BLaER1 (cell line): ENCODE data around the gene MAP1LC3C.

Source experiments
- H3K27ac ChIP-seq: shearing (Covaris generic); formaldehyde crosslinking; 2 replicates; pipeline ENCODE4 v1.8.1; 2022
- H3K27me3 ChIP-seq: shearing (Covaris generic); formaldehyde crosslinking; 2 replicates; pipeline ENCODE4 v1.8.1; 2022
- H3K36me3 ChIP-seq: shearing (Covaris generic); formaldehyde crosslinking; 2 replicates; pipeline ENCODE4 v1.8.1; 2022
- H3K4me1 ChIP-seq: shearing (Covaris generic); formaldehyde crosslinking; 2 replicates; pipeline ENCODE4 v1.8.1; 2022
- H3K4me2 ChIP-seq: shearing (Covaris generic); formaldehyde crosslinking; 2 replicates; pipeline ENCODE4 v1.8.1; 2022
- H3K4me3 ChIP-seq: shearing (Covaris generic); formaldehyde crosslinking; 2 replicates; pipeline ENCODE4 v1.8.1; 2022
- H3K9ac ChIP-seq: shearing (Covaris generic); formaldehyde crosslinking; 2 replicates; pipeline ENCODE4 v1.8.1; 2022
- H3K9me3 ChIP-seq: shearing (Covaris generic); formaldehyde crosslinking; 2 replicates; pipeline ENCODE4 v1.8.1; 2022
- H4K20me1 ChIP-seq: shearing (Covaris generic); formaldehyde crosslinking; 2 replicates; pipeline ENCODE4 v1.8.1; 2022
- Cebpa-rat ChIP-seq: shearing (Covaris generic); IDR thresholded peaks from 2 replicates; pipeline ENCODE4 v1.8.1; 2022

The MAP1LC3C gene

DNA sequence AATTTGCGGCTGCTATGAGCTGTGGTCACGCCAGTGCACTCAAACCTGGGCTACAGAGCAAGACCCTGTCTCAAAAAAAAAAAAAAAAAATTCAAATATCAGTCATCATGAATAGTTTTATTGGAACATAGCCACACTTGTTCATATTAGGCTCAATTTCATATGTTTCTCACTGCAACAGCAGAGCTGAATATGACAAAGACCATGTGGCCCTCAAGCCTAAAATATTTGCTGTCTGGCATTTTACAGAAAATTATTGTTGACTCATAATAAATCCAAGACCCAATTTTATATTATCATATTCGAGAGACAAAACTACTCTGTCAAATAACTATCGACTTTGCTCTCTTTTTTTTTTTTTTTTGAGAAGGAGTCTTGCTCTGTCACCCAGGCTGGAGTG is 30.3 kb downstream of the MAP1LC3C start:
- H3K4me2 ChIP-seq = no peak overlapping the region
- H4K20me1 ChIP-seq = no peaks in the 10 kb centered on the region
- TF ChIP-seq Cebpa-rat = no peak
- no peak overlapping the region for H3K9ac ChIP-seq
- no peaks in the 10 kb centered on the region for H3K4me1 ChIP-seq
- no peaks in the 10 kb centered on the region for H3K36me3 ChIP-seq
- H3K4me3 ChIP-seq = no peak overlapping the region
- H3K27ac ChIP-seq = no peak overlapping the region
- H3K9me3 ChIP-seq = no peaks in the 10 kb centered on the region
- H3K27me3 ChIP-seq = no peaks in the 10 kb centered on the region

DNA sequence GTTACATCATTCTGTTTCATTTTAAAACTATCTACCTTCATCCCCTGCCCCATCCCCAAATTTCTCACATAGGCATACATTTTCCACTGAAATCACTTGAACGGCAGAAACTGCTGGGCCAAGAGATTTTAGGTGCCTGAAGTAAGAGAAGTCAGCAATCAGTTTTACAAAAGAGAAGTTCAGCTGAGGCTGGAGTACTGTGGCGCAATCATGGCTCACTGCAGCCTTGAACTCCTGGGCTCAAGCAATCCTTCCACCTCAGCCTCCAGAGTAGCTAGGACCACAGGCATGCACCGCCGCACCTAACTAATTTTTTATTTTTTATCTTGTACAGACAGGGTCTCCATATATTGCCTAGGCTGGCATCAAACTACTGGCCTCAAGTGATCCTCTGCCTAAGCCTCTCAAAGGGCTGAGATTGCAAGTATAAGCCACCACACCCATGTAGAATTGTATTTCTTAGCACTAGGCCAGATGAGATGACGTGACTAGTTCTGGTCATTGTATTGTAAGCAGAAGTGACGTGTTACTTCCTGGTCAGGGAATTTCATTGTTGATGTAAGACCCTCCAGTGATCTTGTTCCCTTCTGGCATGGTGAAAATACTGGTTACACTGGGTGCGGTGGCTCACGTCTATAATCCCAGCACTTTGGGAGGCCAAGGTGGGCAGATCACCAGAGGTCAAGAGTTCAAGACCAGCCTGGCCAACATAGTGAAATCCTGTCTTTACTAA is 34.2 kb downstream of the MAP1LC3C start:
- H3K4me1 ChIP-seq = no peaks in the 10 kb centered on the region
- TF ChIP-seq Cebpa-rat = no peak
- H3K9ac ChIP-seq = no peak overlapping the region
- no peaks in the 10 kb centered on the region for H4K20me1 ChIP-seq
- H3K4me2 ChIP-seq = no peak overlapping the region
- no peaks in the 10 kb centered on the region for H3K9me3 ChIP-seq
- no peaks in the 10 kb centered on the region for H3K27me3 ChIP-seq
- no peak overlapping the region for H3K27ac ChIP-seq
- no peak overlapping the region for H3K4me3 ChIP-seq
- H3K36me3 ChIP-seq = no peaks in the 10 kb centered on the region

DNA sequence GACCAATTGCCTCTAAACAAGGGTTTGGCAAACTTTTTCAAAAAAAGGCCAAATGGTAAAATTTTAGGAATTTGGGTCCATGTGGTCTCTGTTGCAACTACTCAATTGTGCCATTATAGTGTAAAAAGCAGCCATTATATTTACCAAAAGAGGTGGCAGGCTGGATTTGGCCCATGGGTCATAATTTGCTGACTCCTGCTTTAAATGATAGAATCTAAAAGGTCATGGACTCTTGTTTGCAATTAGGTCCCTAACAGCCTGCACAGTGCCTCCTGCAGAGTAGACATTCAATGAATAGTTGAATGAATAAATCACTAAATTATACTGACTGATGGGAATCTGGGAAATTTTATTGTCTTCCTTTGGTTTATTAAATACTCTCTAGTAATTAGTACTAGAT is 35.2 kb downstream of the MAP1LC3C start:
- H3K4me3 ChIP-seq = no peak overlapping the region
- no peak overlapping the region for H3K9ac ChIP-seq
- H4K20me1 ChIP-seq = no peaks in the 10 kb centered on the region
- no peak for TF ChIP-seq Cebpa-rat
- no peaks in the 10 kb centered on the region for H3K4me1 ChIP-seq
- H3K4me2 ChIP-seq = no peak overlapping the region
- H3K27ac ChIP-seq = no peak overlapping the region
- no peaks in the 10 kb centered on the region for H3K27me3 ChIP-seq
- no peaks in the 10 kb centered on the region for H3K36me3 ChIP-seq
- no peaks in the 10 kb centered on the region for H3K9me3 ChIP-seq

DNA sequence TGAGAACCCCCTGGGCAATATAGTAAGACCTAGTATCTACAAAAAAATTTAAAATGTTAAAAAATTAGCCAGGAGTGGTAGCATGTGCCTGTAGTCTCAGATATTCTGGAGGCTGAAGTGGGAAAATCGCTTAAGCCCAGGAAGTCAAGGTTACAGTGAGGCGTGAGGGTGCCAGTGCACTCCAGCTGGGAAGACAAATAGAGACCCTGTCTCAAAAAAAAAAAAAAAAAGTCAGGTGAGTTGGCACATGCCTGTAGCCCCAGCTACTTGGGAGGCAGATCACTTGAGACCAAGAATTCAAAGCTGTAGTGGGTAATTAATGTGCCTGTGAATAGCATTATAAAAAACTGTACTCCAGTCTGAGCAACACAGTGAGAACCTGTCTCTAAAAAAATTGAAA is 36.7 kb downstream of the MAP1LC3C start:
- Histone ChIP-seq H3K27ac (no peak overlapping the region), H4K20me1 (no peaks in the 10 kb centered on the region), H3K4me3 (no peak overlapping the region), H3K27me3 (no peaks in the 10 kb centered on the region), H3K36me3 (no peaks in the 10 kb centered on the region), H3K9ac (no peak overlapping the region), H3K9me3 (no peaks in the 10 kb centered on the region), H3K4me1 (no peaks in the 10 kb centered on the region), H3K4me2 (no peak overlapping the region)
- TF ChIP-seq Cebpa-rat = no peak

DNA sequence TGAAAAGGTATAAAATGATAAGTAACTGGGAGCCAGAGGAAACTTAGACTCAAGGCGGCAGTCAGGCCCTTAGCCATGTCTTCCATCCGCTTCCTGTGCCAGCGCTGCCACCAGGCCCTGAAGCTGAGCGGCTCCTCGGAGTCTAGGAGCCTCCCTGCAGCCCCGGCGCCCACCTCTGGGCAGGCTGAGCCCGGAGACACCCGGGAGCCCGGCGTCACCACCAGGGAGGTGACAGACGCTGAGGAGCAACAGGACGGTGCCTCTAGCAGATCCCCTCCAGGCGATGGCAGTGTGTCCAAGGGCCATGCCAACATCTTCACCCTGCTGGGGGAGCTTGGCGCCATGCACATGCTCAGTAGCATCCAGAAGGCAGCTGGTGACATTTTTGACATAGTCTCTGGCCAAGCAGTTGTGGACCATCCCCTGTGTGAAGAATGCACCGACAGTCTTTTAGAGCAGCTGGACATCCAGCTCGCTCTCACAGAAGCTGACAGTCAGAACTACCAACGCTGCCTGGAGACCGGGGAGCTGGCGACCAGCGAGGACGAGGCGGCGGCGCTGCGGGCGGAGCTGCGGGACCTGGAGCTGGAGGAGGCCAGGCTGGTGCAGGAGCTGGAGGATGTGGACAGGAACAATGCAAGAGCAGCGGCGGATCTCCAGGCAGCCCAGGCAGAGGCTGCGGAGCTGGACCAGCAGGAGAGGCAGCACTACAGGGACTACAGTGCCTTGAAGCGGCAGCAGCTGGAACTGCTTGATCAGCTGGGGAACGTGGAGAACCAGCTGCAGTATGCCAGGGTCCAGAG is 41.0 kb downstream of the MAP1LC3C start, which contains the start of gene BECN2:
Gene BECN2 (plus strand): TSS at position 76 of the 803 bp plus-strand sequence. CDS start 0 bp downstream, at position 76.
- Histone ChIP-seq H3K9ac (no peak within 1 kb of the TSS), H3K9me3 (no peaks in the 10 kb centered on the region), H3K4me1 (no peaks in the 10 kb centered on the region), H3K27me3 (no peaks in the 10 kb centered on the region), H3K36me3 (no peaks in the 10 kb centered on the region), H3K4me3 (no peak within 1 kb of the TSS), H3K4me2 (no peak within 1 kb of the TSS), H4K20me1 (no peaks in the 10 kb centered on the region), H3K27ac (no peak within 1 kb of the TSS)
- TF ChIP-seq Cebpa-rat = no peak

DNA sequence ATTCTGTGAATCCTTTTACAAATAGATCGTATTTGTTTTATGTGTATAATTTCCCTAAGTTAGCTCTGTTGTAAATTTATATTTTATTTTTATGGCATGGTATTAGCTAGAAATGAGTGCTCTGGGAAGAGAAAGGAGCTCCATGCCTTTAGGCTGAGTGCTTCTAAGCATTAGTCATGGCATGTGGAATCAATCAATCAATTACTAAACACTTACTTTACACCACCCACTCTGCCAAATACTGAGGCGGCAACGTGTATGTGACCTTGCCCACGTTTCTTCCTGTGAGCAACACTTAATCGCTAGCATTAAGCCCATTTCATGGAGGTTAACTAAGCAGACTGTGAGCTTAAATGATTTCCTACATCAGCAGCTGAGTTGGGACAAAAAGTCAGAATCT is 48.5 kb downstream of the MAP1LC3C start:
- Histone ChIP-seq H3K9ac (no peak overlapping the region), H3K9me3 (no peaks in the 10 kb centered on the region), H3K4me1 (no peaks in the 10 kb centered on the region), H3K4me3 (no peak overlapping the region), H3K36me3 (no peaks in the 10 kb centered on the region), H3K27me3 (no peaks in the 10 kb centered on the region), H4K20me1 (no peaks in the 10 kb centered on the region), H3K27ac (no peak overlapping the region), H3K4me2 (no peak overlapping the region)
- TF ChIP-seq Cebpa-rat = no peak

DNA sequence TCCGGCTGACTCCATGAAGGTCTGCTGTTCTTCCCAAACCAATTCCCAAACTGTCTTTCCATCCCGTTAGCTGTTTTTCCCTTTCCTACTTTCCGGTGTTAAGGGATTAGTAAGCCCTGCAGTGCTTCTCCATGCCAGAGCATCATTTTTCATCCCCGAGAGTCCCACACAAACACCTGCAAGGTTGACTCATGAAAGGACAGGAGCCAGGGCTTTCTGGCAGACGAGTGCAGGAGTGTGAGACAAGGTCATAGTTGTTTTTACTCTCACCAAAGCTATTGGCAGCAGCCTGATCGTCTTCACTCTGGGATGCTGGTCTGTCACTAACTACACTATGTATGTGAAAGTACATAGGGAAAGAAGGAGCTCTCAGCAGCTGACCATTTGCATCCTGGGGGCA is 51.5 kb downstream of the MAP1LC3C start:
- Histone ChIP-seq H4K20me1 (no peaks in the 10 kb centered on the region), H3K9me3 (no peaks in the 10 kb centered on the region), H3K9ac (no peak overlapping the region), H3K4me1 (no peaks in the 10 kb centered on the region), H3K4me2 (no peak overlapping the region), H3K27ac (no peak overlapping the region), H3K36me3 (no peaks in the 10 kb centered on the region), H3K4me3 (no peak overlapping the region), H3K27me3 (no peaks in the 10 kb centered on the region)
- TF ChIP-seq Cebpa-rat = no peak
